ENCODE data around the gene KRTAP9-1.
"Not testable (repeated sequence)": the region's sequence is repeated elsewhere in the genome, so short reads cannot be mapped to it uniquely, and the experiment has no call there.

The KRTAP9-1 gene

GRCh38 chr17:41212524-41213169, 23.0 kb downstream of the KRTAP9-1 start:
- Mint-ChIP-seq H3K27ac (no peak overlapping the region), H3K36me3 (ENCODE audit: low read depth) (no peaks in the 10 kb centered on the region), H3K4me3 (no peak overlapping the region)

GRCh38 chr17:41215681-41216080, 26.0 kb downstream of the KRTAP9-1 start:
- no peaks in the 10 kb centered on the region for H3K4me1 Mint-ChIP-seq (ENCODE audit: low read depth)
- no peaks in the 10 kb centered on the region for H3K36me3 Mint-ChIP-seq (ENCODE audit: low read depth)
- H3K27ac Mint-ChIP-seq, result no peak overlapping the region
- no peak overlapping the region for H3K4me3 Mint-ChIP-seq
- H3K9me3 Mint-ChIP-seq, result peaks cover 6% of the 10 kb centered on the region
- no peaks in the 10 kb centered on the region for H3K27me3 Mint-ChIP-seq (ENCODE audit: low read depth)

More at GRCh38 chr17:41212524-41213169, 23.0 kb downstream of the KRTAP9-1 start:
- no peaks in the 10 kb centered on the region for H3K4me1 Mint-ChIP-seq (ENCODE audit: low read depth)
- no peaks in the 10 kb centered on the region for H3K9me3 Mint-ChIP-seq
- peaks cover 14% of the 10 kb centered on the region for H3K27me3 Mint-ChIP-seq (ENCODE audit: low read depth)

DNA sequence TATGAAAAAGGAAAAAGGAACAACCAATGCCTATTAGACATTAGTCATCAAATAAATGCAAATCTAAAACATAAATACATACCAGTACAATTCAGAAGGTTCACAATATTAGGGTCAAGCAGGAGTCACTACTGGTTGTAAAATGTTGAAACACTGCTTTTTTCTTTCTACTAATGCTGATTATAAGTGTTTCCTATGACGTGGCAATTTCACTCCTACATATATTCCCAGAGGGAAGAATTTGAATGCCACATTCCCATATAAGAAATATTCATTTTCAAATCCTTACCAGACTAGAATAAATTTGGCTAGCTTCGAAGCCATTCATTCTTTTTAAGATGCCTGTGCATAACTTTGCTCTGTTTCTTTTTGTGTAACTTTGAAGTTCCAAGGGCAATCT, 34.1 kb downstream of the KRTAP9-1 start:
- H3K27me3 Mint-ChIP-seq (ENCODE audit: low read depth), result peaks cover 13% of the 10 kb centered on the region
- no peaks in the 10 kb centered on the region for H3K4me1 Mint-ChIP-seq (ENCODE audit: low read depth)
- H3K27ac Mint-ChIP-seq, result no peak overlapping the region
- peaks cover 6% of the 10 kb centered on the region for H3K9me3 Mint-ChIP-seq
- H3K36me3 Mint-ChIP-seq (ENCODE audit: low read depth), result no peaks in the 10 kb centered on the region
- H3K4me3 Mint-ChIP-seq, result no peak overlapping the region

DNA sequence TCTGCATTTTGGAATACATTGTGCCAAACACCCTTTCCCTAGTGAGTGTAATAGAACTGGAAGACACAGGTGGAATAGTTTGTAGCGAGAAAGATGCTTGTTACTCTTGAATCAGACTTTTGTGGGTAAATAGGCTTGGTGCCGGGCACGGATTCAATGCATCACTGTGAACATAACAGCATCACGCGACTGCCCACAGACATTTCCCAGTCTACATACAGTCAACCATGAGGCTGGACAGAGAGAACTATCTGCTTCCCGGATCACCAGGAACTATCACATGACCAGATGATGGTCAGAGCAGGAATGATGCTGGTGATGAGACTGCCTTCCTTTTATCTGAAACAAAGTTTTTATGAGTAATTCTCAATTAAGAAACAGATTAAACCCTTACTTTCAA, 36.4 kb downstream of the KRTAP9-1 start:
- H3K36me3 Mint-ChIP-seq (ENCODE audit: low read depth), result no peaks in the 10 kb centered on the region
- H3K27ac Mint-ChIP-seq, result no peak overlapping the region
- no peaks in the 10 kb centered on the region for H3K4me1 Mint-ChIP-seq (ENCODE audit: low read depth)
- H3K9me3 Mint-ChIP-seq, result no peaks in the 10 kb centered on the region
- no peak overlapping the region for H3K4me3 Mint-ChIP-seq
- peaks cover 16% of the 10 kb centered on the region for H3K27me3 Mint-ChIP-seq (ENCODE audit: low read depth)

- peaks cover 16% of the 10 kb centered on the region for H3K27me3 Mint-ChIP-seq (ENCODE audit: low read depth)
- H3K4me3 Mint-ChIP-seq; H3K36me3 Mint-ChIP-seq (ENCODE audit: low read depth); H3K9me3 Mint-ChIP-seq; H3K4me1 Mint-ChIP-seq (ENCODE audit: low read depth); H3K27ac Mint-ChIP-seq: not testable (repeated sequence)
Measured at GRCh38 chr17:41226598-41227095, 37.0 kb downstream of the KRTAP9-1 start, which contains the start of gene KRTAP9-2. KRTAP9-2 (plus strand) TSS chr17:41226648; CDS start chr17:41226655, 7 bp downstream.

DNA sequence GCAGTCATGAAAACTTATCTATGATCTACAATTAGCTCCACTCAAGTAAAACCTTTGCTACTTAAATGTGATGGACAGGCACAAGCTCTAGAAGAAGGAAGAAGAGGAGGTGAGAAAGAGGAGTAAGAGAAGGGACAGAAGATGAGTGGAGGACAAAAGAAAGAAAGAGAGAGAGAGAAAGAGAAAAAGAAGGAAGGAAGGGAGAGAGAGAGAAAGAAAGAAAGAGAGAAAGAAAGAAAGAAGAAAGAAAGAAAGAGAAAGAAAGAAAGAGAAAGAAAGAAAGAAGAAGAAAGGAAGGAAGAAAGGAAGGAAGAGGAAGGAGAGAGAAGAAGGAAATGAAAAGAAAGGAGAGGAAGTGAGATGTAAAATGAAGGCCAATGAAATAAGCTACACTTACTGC, 40.4 kb downstream of the KRTAP9-1 start:
- Mint-ChIP-seq H3K27me3 (ENCODE audit: low read depth) (peaks cover 12% of the 10 kb centered on the region), H3K4me3 (no peak overlapping the region), H3K4me1 (ENCODE audit: low read depth) (no peaks in the 10 kb centered on the region), H3K9me3 (no peaks in the 10 kb centered on the region), H3K36me3 (ENCODE audit: low read depth) (no peaks in the 10 kb centered on the region), H3K27ac (no peak overlapping the region)

GRCh38 chr17:41231731-41232130, 42.0 kb downstream of the KRTAP9-1 start:
- Mint-ChIP-seq H3K27ac (no peak overlapping the region), H3K36me3 (ENCODE audit: low read depth) (no peaks in the 10 kb centered on the region), H3K27me3 (ENCODE audit: low read depth) (peaks cover 12% of the 10 kb centered on the region), H3K4me3 (no peak overlapping the region), H3K9me3 (no peaks in the 10 kb centered on the region), H3K4me1 (ENCODE audit: low read depth) (no peaks in the 10 kb centered on the region)

DNA sequence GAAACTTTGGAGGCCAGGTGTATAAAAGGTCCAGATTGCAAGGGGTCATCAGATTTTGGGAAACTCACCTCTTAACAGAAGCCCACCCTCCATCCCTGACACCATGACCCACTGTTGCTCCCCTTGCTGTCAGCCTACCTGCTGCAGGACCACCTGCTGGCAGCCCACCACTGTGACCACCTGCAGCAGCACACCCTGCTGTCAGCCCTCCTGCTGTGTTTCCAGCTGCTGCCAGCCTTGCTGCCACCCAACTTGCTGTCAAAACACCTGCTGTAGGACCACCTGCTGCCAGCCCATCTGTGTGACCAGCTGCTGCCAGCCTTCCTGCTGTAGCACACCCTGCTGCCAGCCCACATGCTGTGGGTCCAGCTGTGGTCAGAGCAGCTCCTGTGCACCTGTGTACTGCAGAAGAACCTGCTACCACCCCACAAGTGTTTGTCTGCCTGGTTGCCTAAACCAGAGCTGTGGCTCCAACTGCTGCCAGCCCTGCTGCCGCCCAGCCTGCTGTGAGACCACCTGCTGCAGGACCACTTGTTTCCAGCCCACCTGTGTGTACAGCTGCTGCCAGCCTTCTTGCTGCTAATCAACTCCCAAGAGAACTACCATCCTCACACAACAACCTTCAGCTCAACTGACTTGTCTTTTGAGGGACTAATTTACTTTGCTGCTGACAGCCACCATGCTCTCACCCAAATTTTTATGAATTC, 42.9 kb downstream of the KRTAP9-1 start, which contains the start of gene KRTAP9-3:
KRTAP9-3 (plus strand) TSS at position 51 of the 707 bp plus-strand sequence; CDS start at position 104, 53 bp downstream.
- H3K4me1 Mint-ChIP-seq (ENCODE audit: low read depth); H3K9me3 Mint-ChIP-seq; H3K27ac Mint-ChIP-seq; H3K36me3 Mint-ChIP-seq (ENCODE audit: low read depth); H3K4me3 Mint-ChIP-seq: not testable (repeated sequence)
- H3K27me3 Mint-ChIP-seq (ENCODE audit: low read depth), result peaks cover 12% of the 10 kb centered on the region

GRCh38 chr17:41237116-41237515, 47.4 kb downstream of the KRTAP9-1 start:
- H3K36me3 Mint-ChIP-seq (ENCODE audit: low read depth); H3K27ac Mint-ChIP-seq; H3K4me3 Mint-ChIP-seq; H3K27me3 Mint-ChIP-seq (ENCODE audit: low read depth); H3K9me3 Mint-ChIP-seq; H3K4me1 Mint-ChIP-seq (ENCODE audit: low read depth): not testable (repeated sequence)

- not testable (repeated sequence) for H3K4me1 Mint-ChIP-seq (ENCODE audit: low read depth); H3K9me3 Mint-ChIP-seq; H3K27ac Mint-ChIP-seq; H3K4me3 Mint-ChIP-seq; H3K36me3 Mint-ChIP-seq (ENCODE audit: low read depth); H3K27me3 Mint-ChIP-seq (ENCODE audit: low read depth)
Measured at GRCh38 chr17:41237949-41238437, 48.3 kb downstream of the KRTAP9-1 start, which contains the start of gene KRTAP9-8. KRTAP9-8 (plus strand) TSS chr17:41237999; CDS start chr17:41238052, 53 bp downstream.
